Neural crest cell (in vitro differentiated cells): ENCODE results near the gene PEMT. TPM values are rescaled to one million over a fixed set of nuclear protein-coding genes. Genes with fewer than 3 reads are reported as not detected.

Source experiments
- DNase-seq: peaks from one replicate; pipeline ENCODE4 v3.0.0; 2021; ENCODE audit warnings: low read depth, mixed read lengths, low spot score
- H3K27ac Mint-ChIP-seq: one replicate; pipeline ENCODE4 v1.8.0; 2021; ENCODE audit warnings: mild to moderate bottlenecking, mixed read lengths; ENCODE audit not compliant: unreplicated experiment
- H3K27me3 Mint-ChIP-seq: 2 replicates; pipeline ENCODE4 v1.8.0; 2021; ENCODE audit warnings: low read depth, mild to moderate bottlenecking, mixed read lengths
- H3K36me3 Mint-ChIP-seq: 2 replicates; pipeline ENCODE4 v1.8.0; 2021; ENCODE audit warnings: low read depth, mild to moderate bottlenecking, mixed read lengths
- H3K4me1 Mint-ChIP-seq: 2 replicates; pipeline ENCODE4 v1.8.0; 2021; ENCODE audit warnings: mixed read lengths
- H3K4me3 Mint-ChIP-seq: one replicate; pipeline ENCODE4 v1.8.0; 2021; ENCODE audit warnings: mild to moderate bottlenecking, mixed read lengths
- H3K9me3 Mint-ChIP-seq: 2 replicates; pipeline ENCODE4 v1.8.0; 2021; ENCODE audit warnings: mixed read lengths
- CTCF ChIP-seq: fragments of 200-600 bp; sonication (generic); conservative IDR thresholded peaks from 2 replicates; pipeline ENCODE4 v1.5.0; 2021; ENCODE audit warnings: antibody characterized with exemption, mild to moderate bottlenecking
- total RNA-seq: library from RNA; stranded (reverse); gene quantifications from 2 replicates; pipeline ENCODE4 v1.2.1, GENCODE V29; 2021

PEMT gene
- total RNA-seq, 1 donor from 2014 or later = 43.0 TPM

GRCh38 chr17:17500999-17501605 lies 90.4 kb downstream of the PEMT start:
- peaks cover 9% of the 10 kb centered on the region for H3K4me1 Mint-ChIP-seq
- H3K36me3 Mint-ChIP-seq = no peaks in the 10 kb centered on the region
- H3K9me3 Mint-ChIP-seq = no peaks in the 10 kb centered on the region
- peaks cover 12% of the 10 kb centered on the region for H3K27me3 Mint-ChIP-seq
- peak; percentile 39 for TF ChIP-seq CTCF
- H3K27ac Mint-ChIP-seq = no peak overlapping the region
- peak overlapping the region; percentile 19 for H3K4me3 Mint-ChIP-seq
- DNase-seq = no peak

GRCh38 chr17:17499402-17500145 lies 91.9 kb downstream of the PEMT start:
- peak overlapping the region; percentile 66 for H3K4me3 Mint-ChIP-seq

GRCh38 chr17:17498606-17499301 lies 92.8 kb downstream of the PEMT start:
- H3K27me3 Mint-ChIP-seq = peaks cover 33% of the 10 kb centered on the region
- H3K36me3 Mint-ChIP-seq = no peaks in the 10 kb centered on the region
- peaks cover 19% of the 10 kb centered on the region for H3K4me1 Mint-ChIP-seq
- no peak for TF ChIP-seq CTCF
- peak overlapping the region; percentile 66 for H3K4me3 Mint-ChIP-seq
- no peak for DNase-seq
- H3K9me3 Mint-ChIP-seq = no peaks in the 10 kb centered on the region
- no peak overlapping the region for H3K27ac Mint-ChIP-seq

More at GRCh38 chr17:17499402-17500145, 91.9 kb downstream of the PEMT start:
- H3K36me3 Mint-ChIP-seq = no peaks in the 10 kb centered on the region
- DNase-seq = no peak
- peaks cover 17% of the 10 kb centered on the region for H3K4me1 Mint-ChIP-seq
- no peaks in the 10 kb centered on the region for H3K9me3 Mint-ChIP-seq
- H3K27me3 Mint-ChIP-seq = peaks cover 27% of the 10 kb centered on the region
- no peak for TF ChIP-seq CTCF
- H3K27ac Mint-ChIP-seq = no peak overlapping the region

- no peaks in the 10 kb centered on the region for H3K9me3 Mint-ChIP-seq
- no peak overlapping the region for H3K27ac Mint-ChIP-seq
- H3K4me3 Mint-ChIP-seq = peak overlapping the region; percentile 84
- H3K27me3 Mint-ChIP-seq = peaks cover 38% of the 10 kb centered on the region
- peaks cover 18% of the 10 kb centered on the region for H3K4me1 Mint-ChIP-seq
- DNase-seq = no peak
- no peaks in the 10 kb centered on the region for H3K36me3 Mint-ChIP-seq
- no peak for TF ChIP-seq CTCF
Measured at GRCh38 chr17:17497845-17498520, 93.5 kb downstream of the PEMT start.

GRCh38 chr17:17497065-17497844 lies 94.3 kb downstream of the PEMT start:
- Mint-ChIP-seq H3K27me3 (peaks cover 38% of the 10 kb centered on the region), H3K36me3 (peaks cover under 1% of the 10 kb centered on the region), H3K4me3 (peak overlapping the region; percentile 84), H3K9me3 (no peaks in the 10 kb centered on the region), H3K27ac (no peak overlapping the region), H3K4me1 (peaks cover 18% of the 10 kb centered on the region)
- no peak for DNase-seq
- TF ChIP-seq CTCF = no peak
